HepG2 (cell line): ENCODE measurements around the gene TCFL5.

Experiments
- ATF2 ChIP-seq: sonication (generic); formaldehyde crosslinking; IDR thresholded peaks from 2 replicates; pipeline ENCODE4 v1.4.0; 2020; ENCODE audit warnings: missing genetic modification reagents
- CBFB ChIP-seq: sonication (generic); formaldehyde crosslinking; IDR thresholded peaks from 2 replicates; pipeline ENCODE4 v1.4.0; 2020; ENCODE audit warnings: missing genetic modification reagents
- CEBPG ChIP-seq: IDR thresholded peaks from 2 replicates; pipeline ENCODE4 v1.6.1; 2016
- KDM1A ChIP-seq: IDR thresholded peaks from 2 replicates; pipeline ENCODE4 v1.6.1; 2016; ENCODE audit warnings: missing compliant biosample characterization
- MAX ChIP-seq: IDR thresholded peaks from 2 replicates; pipeline ENCODE4 v1.6.1; 2012; ENCODE audit warnings: inconsistent platforms
- PHF20 ChIP-seq: sonication (generic); formaldehyde crosslinking; IDR thresholded peaks from 2 replicates; pipeline ENCODE4 v1.5.0; 2020; ENCODE audit warnings: mild to moderate bottlenecking, missing genetic modification reagents
- SOX5 ChIP-seq: IDR thresholded peaks from 2 replicates; pipeline ENCODE4 v1.6.1; 2016; ENCODE audit warnings: borderline replicate concordance
- ZNF276 ChIP-seq: sonication (generic); formaldehyde crosslinking; IDR thresholded peaks from 2 replicates; pipeline ENCODE4 v1.4.0; 2020; ENCODE audit warnings: mild to moderate bottlenecking, low read depth, missing genetic modification reagents
- ZNF710 ChIP-seq: sonication (generic); formaldehyde crosslinking; IDR thresholded peaks from 2 replicates; pipeline ENCODE4 v1.5.0; 2020; ENCODE audit warnings: mild to moderate bottlenecking, missing genetic modification reagents, borderline replicate concordance
- TF ChIP-seq, protein P1 (sequence below): sonication (generic); formaldehyde crosslinking; IDR thresholded peaks from 2 replicates; pipeline ENCODE4 v1.8.1; 2023; ENCODE audit warnings: mild to moderate bottlenecking, moderate library complexity, missing genetic modification reagents
- TF ChIP-seq, protein P2 (sequence below): IDR thresholded peaks from 2 replicates; pipeline ENCODE4 v1.6.1; 2016

DNA sequence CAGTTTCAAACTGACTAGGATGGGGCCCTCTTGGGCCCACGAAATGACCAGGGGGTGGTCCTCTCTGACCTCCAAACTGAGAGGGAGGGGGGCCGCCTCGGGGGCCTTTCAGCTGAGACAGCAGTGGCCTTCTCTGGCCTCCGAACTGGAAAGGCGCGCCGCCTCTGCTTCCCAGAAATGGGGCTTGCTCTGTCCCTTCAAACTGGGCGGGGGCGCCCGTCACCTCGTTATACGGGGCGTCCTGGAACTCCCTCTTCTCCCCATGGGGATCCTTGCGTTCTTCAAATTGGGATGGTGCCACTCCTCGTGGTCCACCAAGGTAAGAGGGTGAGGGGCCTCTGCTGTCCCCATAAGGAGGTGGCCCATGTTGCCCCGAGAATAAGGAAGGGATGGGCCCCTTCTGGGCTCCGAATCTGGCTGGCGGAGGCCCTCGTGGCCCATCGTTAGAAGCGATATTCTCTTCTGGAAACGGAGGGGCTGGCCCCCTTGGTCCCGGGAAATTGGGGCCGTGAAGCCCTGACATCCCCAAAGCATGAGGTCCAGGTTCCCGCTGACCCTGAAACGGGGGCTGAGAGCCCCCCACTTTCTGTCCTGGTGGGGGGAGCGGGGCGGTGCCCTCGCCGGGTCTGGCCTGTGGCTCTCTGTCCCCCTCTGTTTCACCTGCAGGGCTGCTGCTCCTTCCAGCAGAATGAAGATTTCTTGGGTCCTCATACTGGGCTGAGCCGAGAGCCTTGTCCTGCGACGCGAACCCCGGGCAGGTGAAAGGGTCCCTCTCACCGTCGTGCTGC is 18.7 kb upstream of the TCFL5 start:
- TF ChIP-seq, protein P1, sequence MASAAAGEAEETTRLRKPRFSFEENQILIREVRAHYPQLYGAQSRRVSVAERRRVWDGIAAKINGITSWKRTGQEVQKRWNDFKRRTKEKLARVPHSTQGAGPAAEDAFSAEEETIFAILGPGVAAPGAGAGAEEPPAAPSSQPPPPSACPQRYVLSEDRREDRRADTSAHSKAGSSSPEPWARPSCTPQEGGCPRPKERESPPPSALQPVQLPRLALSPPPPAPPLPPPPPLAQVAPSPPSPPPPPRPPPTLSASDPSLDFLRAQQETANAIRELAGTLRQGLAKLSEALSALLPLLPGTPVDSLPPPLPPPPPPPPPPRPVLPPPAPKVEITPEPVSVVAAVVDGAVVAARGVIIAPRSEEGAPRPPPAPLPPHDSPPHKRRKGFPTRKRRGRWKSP: no peak
- TF ChIP-seq, protein P2, sequence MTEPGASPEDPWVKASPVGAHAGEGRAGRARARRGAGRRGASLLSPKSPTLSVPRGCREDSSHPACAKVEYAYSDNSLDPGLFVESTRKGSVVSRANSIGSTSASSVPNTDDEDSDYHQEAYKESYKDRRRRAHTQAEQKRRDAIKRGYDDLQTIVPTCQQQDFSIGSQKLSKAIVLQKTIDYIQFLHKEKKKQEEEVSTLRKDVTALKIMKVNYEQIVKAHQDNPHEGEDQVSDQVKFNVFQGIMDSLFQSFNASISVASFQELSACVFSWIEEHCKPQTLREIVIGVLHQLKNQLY (CRISPR knock-in tag): no peak
- TF ChIP-seq SOX5 (CRISPR knock-in tag) (no peak), ZNF710 (no peak), PHF20 (no peak), CBFB (no peak), CEBPG (CRISPR knock-in tag) (no peak), ZNF276 (no peak), ATF2 (CRISPR knock-in tag) (no peak), MAX (no peak), KDM1A (no peak)
